ENCODE results near the gene SDC3. TPM values are rescaled to one million over a fixed set of nuclear protein-coding genes. Genes with fewer than 3 reads are reported as not detected.

The SDC3 gene
- total RNA-seq, 2 donors from 2014 or later, result 47.1 to 59.8 TPM

GRCh38 chr1:30929944-30930525 lies 21.5 kb upstream of the SDC3 start:
- DNase-seq (ENCODE audit: low spot score), result no peak
- intact Hi-C loops (cut with DNase I), result no loop called here

- intact Hi-C loops (cut with DNase I), result no loop called here
- DNase-seq (ENCODE audit: low spot score), result no peak
These were observed 20.8 kb upstream of the SDC3 start for GRCh38 chr1:30929135-30929889.

- intact Hi-C loops (cut with DNase I), result no loop called here
- DNase-seq (ENCODE audit: low spot score), result no peak
These were observed 20.2 kb upstream of the SDC3 start for GRCh38 chr1:30928789-30929134.

- no peak for DNase-seq (ENCODE audit: low spot score)
- intact Hi-C loops (cut with DNase I), result no loop called here
These were observed 19.6 kb upstream of the SDC3 start for GRCh38 chr1:30928171-30928570.

GRCh38 chr1:30927448-30927847 lies 18.9 kb upstream of the SDC3 start:
- DNase-seq (ENCODE audit: low spot score), result no peak
- intact Hi-C loops (cut with DNase I), result no loop called here

- intact Hi-C loops (cut with DNase I), result no loop called here
- peak; percentile 7 for DNase-seq (ENCODE audit: low spot score)
These were observed 15.0 kb upstream of the SDC3 start for GRCh38 chr1:30923597-30923996.

GRCh38 chr1:30920827-30921226 lies 12.3 kb upstream of the SDC3 start:
- peak; percentile 9 for DNase-seq (ENCODE audit: low spot score)
- intact Hi-C loops (cut with DNase I), result no loop called here

GRCh38 chr1:30919025-30919881 lies 10.7 kb upstream of the SDC3 start:
- intact Hi-C loops (cut with DNase I), result no loop called here
- peak; percentile 17 for DNase-seq (ENCODE audit: low spot score)

- intact Hi-C loops (cut with DNase I), result no loop called here
- peak; percentile 69 for DNase-seq (ENCODE audit: low spot score)
These were observed 7.7 kb upstream of the SDC3 start for GRCh38 chr1:30916296-30916695.

GRCh38 chr1:30915491-30916230 lies 7.1 kb upstream of the SDC3 start:
- intact Hi-C loops (cut with DNase I), result no loop called here
- DNase-seq (ENCODE audit: low spot score), result peak; percentile 69

- intact Hi-C loops (cut with DNase I), result loop anchor here (5.0 kb wide), 2 partner anchors 133 to 193 kb away; partner anchors contain the start of gene MATN1 (in 2 of the 2)
- peak; percentile 46 for DNase-seq (ENCODE audit: low spot score)
These were observed 6.4 kb upstream of the SDC3 start for GRCh38 chr1:30914931-30915330.

- DNase-seq (ENCODE audit: low spot score), result no peak
- intact Hi-C loops (cut with DNase I), result loop anchor here (5.0 kb wide), 2 partner anchors 132 to 192 kb away; partner anchors contain the start of gene MATN1 (in 2 of the 2)
These were observed 6.0 kb upstream of the SDC3 start for GRCh38 chr1:30914587-30914922.

- intact Hi-C loops (cut with DNase I), result loop anchor here (2.0 to 5.0 kb wide), 3 partner anchors 112 to 191 kb away; partner anchors contain the start of gene MATN1 (in 2 of the 2)
- DNase-seq (ENCODE audit: low spot score), result peak; percentile 90
These were observed 4.5 kb upstream of the SDC3 start for GRCh38 chr1:30912913-30913652.

GRCh38 chr1:30912224-30912623 lies 3.7 kb upstream of the SDC3 start:
- intact Hi-C loops (cut with DNase I), result loop anchor here (2.0 to 5.0 kb wide), 3 partner anchors 111 to 190 kb away; partner anchors contain the start of gene MATN1 (in 2 of the 2)

GRCh38 chr1:30911059-30911954 lies 2.7 kb upstream of the SDC3 start:
- peak; percentile 95 for DNase-seq (ENCODE audit: low spot score)
- intact Hi-C loops (cut with DNase I), result loop anchor here (2.0 to 5.0 kb wide), 3 partner anchors 111 to 189 kb away; partner anchors contain the start of gene MATN1 (in 2 of the 2)

More at GRCh38 chr1:30912224-30912623, 3.7 kb upstream of the SDC3 start:
- peak; percentile 75 for DNase-seq (ENCODE audit: low spot score)

- intact Hi-C loops (cut with DNase I), result loop anchor here (2.0 to 5.0 kb wide), 3 partner anchors 109 to 187 kb away; partner anchors contain the start of gene MATN1 (in 2 of the 2)
- DNase-seq (ENCODE audit: low spot score), result peak; percentile 42
These were observed 959 bp upstream of the SDC3 start for GRCh38 chr1:30909365-30910068.

- intact Hi-C loops (cut with DNase I), result no loop called here
- DNase-seq (ENCODE audit: low spot score), result no peak
These were observed 252 bp downstream of the SDC3 start for GRCh38 chr1:30908316-30908695.
